HCT116 (cell line): ENCODE results near the gene LAMC3. TPM values are rescaled to one million over a fixed set of nuclear protein-coding genes. Genes with fewer than 3 reads are reported as not detected.

Source experiments
- ATAC-seq: fragments of 200-7000 bp; cut with Tn5 transposase; 2 replicates; pipeline ENCODE4 v1.9.1; 2020; ENCODE audit warnings: mild to moderate bottlenecking, moderate library complexity
- BruUV-seq: library from RNA; stranded (reverse); fragments of 400-500 nt; replicated peaks from 2 replicates; lab custom pipeline; 2021; lab: Mats Ljungman, UMichigan
- CTCF ChIA-PET: fragments of 300-600 bp; sonication (Branson Sonifier 250); formaldehyde crosslinking; loops from one replicate; lab custom pipeline; 2021; ENCODE audit warnings: antibody characterized with exemption; lab: Charles Lee
- POLR2A ChIA-PET: fragments of 300-600, 350-600 bp; sonication (Branson Sonifier 250); formaldehyde crosslinking; loops from one replicate; lab custom pipeline; 2021; ENCODE audit warnings: antibody characterized with exemption; lab: Charles Lee
- RAD21 ChIA-PET, 2 experiments: fragments of 300-600 bp; sonication (Branson Sonifier 250); formaldehyde crosslinking; loops; one replicate each; lab custom pipeline; 2023; ENCODE audit warnings: low total read pairs in 2 of 2; ENCODE audit not compliant: uncharacterized antibody in 2 of 2, unreplicated experiment in 2 of 2, low non-redundant PET in 1 of 2; lab: Charles Lee
- DNase-seq: peaks from one replicate; pipeline ENCODE4 v3.0.0-alpha.2; 2010; ENCODE audit warnings: low read depth, low spot score
- H2AFZ ChIP-seq: fragments of 200-600 bp; shearing (Covaris generic), sonication (generic); 2 replicates; pipeline ENCODE4 v1.6.1; 2017; ENCODE audit warnings: low read depth, mixed run types, mixed read lengths, antibody characterized with exemption, low read length; ENCODE audit not compliant: poor library complexity, severe bottlenecking
- H3K27ac ChIP-seq: 2 replicates; pipeline ENCODE4 v1.5.1; 2012; ENCODE audit warnings: low read depth, low read length
- H3K27me3 ChIP-seq: fragments of 200-600 bp; sonication (generic); 2 replicates; pipeline ENCODE4 v1.6.1; 2016; ENCODE audit warnings: mixed run types, low read length, mixed read lengths; ENCODE audit not compliant: insufficient read depth
- H3K36me3 ChIP-seq, 2 experiments: fragments of 200-500 bp in 1 of 2; fragments of 200-600 bp in 1 of 2; sonication (Bioruptor generic) in 1 of 2; sonication (generic) in 1 of 2; 2 replicates each; pipeline versions ENCODE4 v1.5.1 to v1.6.1; 2014 to 2016; ENCODE audit warnings: low read length in 2 of 2, inconsistent platforms in 1 of 2, mixed read lengths in 1 of 2, mixed run types in 1 of 2; ENCODE audit not compliant: insufficient read depth in 2 of 2, control insufficient read depth in 1 of 2
- H3K4me1 ChIP-seq, 2 experiments: fragments of 200-600 bp in 1 of 2; sonication (generic) in 1 of 2; 2 replicates each; pipeline versions ENCODE4 v1.5.1 to v1.6.1; 2012 to 2017; ENCODE audit warnings: low read length in 2 of 2, inconsistent platforms in 1 of 2, mild to moderate bottlenecking in 1 of 2, mixed read lengths in 1 of 2, mixed run types in 1 of 2, moderate library complexity in 1 of 2; ENCODE audit not compliant: insufficient read depth in 2 of 2, control insufficient read depth in 1 of 2
- H3K4me2 ChIP-seq: fragments of 200-600 bp; sonication (generic); 2 replicates; pipeline ENCODE4 v1.6.1; 2017; ENCODE audit warnings: mixed run types, low read length, mixed read lengths
- H3K4me3 ChIP-seq, 2 experiments: fragments of 200-600 bp in 1 of 2; sonication (generic) in 1 of 2; replicated peaks in 1 of 2; 2 replicates each; pipeline ENCODE4 v1.5.1; 2011 to 2016; ENCODE audit warnings: low read length in 2 of 2, control low read depth in 1 of 2, low read depth in 1 of 2, mild to moderate bottlenecking in 1 of 2, mixed read lengths in 1 of 2, mixed run types in 1 of 2
- H3K79me2 ChIP-seq: fragments of 200-600 bp; sonication (generic); 2 replicates; pipeline ENCODE4 v1.6.1; 2017; ENCODE audit warnings: mild to moderate bottlenecking, mixed run types, low read length, moderate library complexity, mixed read lengths; ENCODE audit not compliant: insufficient read depth
- H3K9ac ChIP-seq: fragments of 200-600 bp; sonication (generic); 2 replicates; pipeline ENCODE4 v1.6.1; 2016; ENCODE audit warnings: low read length, mixed read lengths
- H3K9me2 ChIP-seq: fragments of 200-600 bp; sonication (generic), shearing (Covaris generic); 2 replicates; pipeline ENCODE4 v1.6.1; 2017; ENCODE audit warnings: mixed run types, mild to moderate bottlenecking, moderate library complexity; ENCODE audit not compliant: insufficient read depth
- H3K9me3 ChIP-seq, 2 experiments: fragments of 200-500 bp in 1 of 2; fragments of 200-600 bp in 1 of 2; sonication (Bioruptor generic) in 1 of 2; sonication (generic) in 1 of 2; 2 replicates each; pipeline ENCODE4 v1.6.1; 2014 to 2017; ENCODE audit warnings: low read length in 2 of 2, mixed read lengths in 2 of 2, inconsistent platforms in 1 of 2, low read depth in 1 of 2, mild to moderate bottlenecking in 1 of 2, mixed run types in 1 of 2, moderate library complexity in 1 of 2; ENCODE audit not compliant: control insufficient read depth in 1 of 2, insufficient read depth in 1 of 2
- H4K20me1 ChIP-seq: fragments of 200-600 bp; sonication (generic), shearing (Covaris generic); 2 replicates; pipeline ENCODE4 v1.6.1; 2017; ENCODE audit warnings: mixed run types, mild to moderate bottlenecking, moderate library complexity; ENCODE audit not compliant: insufficient read depth
- ATF3 ChIP-seq: IDR thresholded peaks from 2 replicates; pipeline ENCODE4 v1.6.1; 2012
- CBX3 ChIP-seq: IDR thresholded peaks from 2 replicates; pipeline ENCODE4 v1.6.1; 2012; ENCODE audit warnings: low read depth
- CEBPB ChIP-seq: IDR thresholded peaks from 2 replicates; pipeline ENCODE4 v1.6.1; 2012; ENCODE audit warnings: low read depth
- CTCF ChIP-seq, 3 experiments: fragments of 200-600 bp in 1 of 3; sonication (generic) in 1 of 3; IDR thresholded peaks in 2 of 3; conservative IDR thresholded peaks in 1 of 3; 2 replicates each; pipeline ENCODE4 v1.5.1; 2012 to 2017; ENCODE audit warnings: low read depth in 2 of 3, low read length in 2 of 3, antibody characterized with exemption in 1 of 3, borderline replicate concordance in 1 of 3, control low read depth in 1 of 3, mild to moderate bottlenecking in 1 of 3, mixed read lengths in 1 of 3, mixed run types in 1 of 3, moderate library complexity in 1 of 3; ENCODE audit not compliant: insufficient read depth in 1 of 3
- EGR1 ChIP-seq: IDR thresholded peaks from 2 replicates; pipeline ENCODE4 v1.6.1; 2012; ENCODE audit warnings: low read depth
- ELF1 ChIP-seq: IDR thresholded peaks from 2 replicates; pipeline ENCODE4 v1.6.1; 2012; ENCODE audit warnings: low read depth, borderline replicate concordance
- EZH2 ChIP-seq: fragments of 200-600 bp; sonication (generic); IDR thresholded peaks from 2 replicates; pipeline ENCODE4 v1.6.1; 2017; ENCODE audit warnings: antibody characterized with exemption, mixed run types
- EZH2phosphoT487 ChIP-seq: fragments of 200-600 bp; IDR thresholded peaks from 2 replicates; pipeline ENCODE4 v1.6.1; 2018; ENCODE audit warnings: antibody characterized with exemption, borderline replicate concordance
- FOSL1 ChIP-seq: IDR thresholded peaks from 2 replicates; pipeline ENCODE4 v1.6.1; 2012; ENCODE audit warnings: low read depth
- JUND ChIP-seq: IDR thresholded peaks from 2 replicates; pipeline ENCODE4 v1.6.1; 2012
- MAX ChIP-seq: IDR thresholded peaks from 2 replicates; pipeline ENCODE4 v1.6.1; 2012
- POLR2A ChIP-seq: IDR thresholded peaks from 2 replicates; pipeline ENCODE4 v1.7.0; 2011; ENCODE audit warnings: borderline replicate concordance; ENCODE audit not compliant: insufficient read depth, insufficient read length; ENCODE audit errors: extremely low read depth
- POLR2AphosphoS5 ChIP-seq: IDR thresholded peaks from 2 replicates; pipeline ENCODE4 v1.6.1; 2011; ENCODE audit warnings: mild to moderate bottlenecking, low read depth, low read length, moderate library complexity
- RAD21 ChIP-seq: IDR thresholded peaks from 2 replicates; pipeline ENCODE4 v1.6.1; 2012; ENCODE audit warnings: low read depth, mild to moderate bottlenecking
- SIN3A ChIP-seq: IDR thresholded peaks from 2 replicates; pipeline ENCODE4 v1.6.1; 2012; ENCODE audit warnings: low read depth
- SP1 ChIP-seq: IDR thresholded peaks from 2 replicates; pipeline ENCODE4 v1.6.1; 2012; ENCODE audit warnings: low read depth
- SRF ChIP-seq: IDR thresholded peaks from 2 replicates; pipeline ENCODE4 v1.6.1; 2012; ENCODE audit warnings: low read depth
- TCF7L2 ChIP-seq: IDR thresholded peaks from 2 replicates; pipeline ENCODE4 v1.7.0; 2011; ENCODE audit warnings: borderline replicate concordance, inconsistent platforms; ENCODE audit not compliant: insufficient read depth, insufficient read length; ENCODE audit errors: extremely low read depth
- ZNF274 ChIP-seq: fragments of 200-500 bp; sonication (Bioruptor generic); IDR thresholded peaks from 2 replicates; pipeline ENCODE4 v1.6.1; 2014; ENCODE audit warnings: mild to moderate bottlenecking, low read depth, low read length, inconsistent platforms
- intact Hi-C: fragments of 100-400 bp; cut with micrococcal nuclease; formaldehyde crosslinking; loops from 2 replicates; pipeline ENCODE4 v1.10.0; 2022
- total RNA-seq: library from RNA; stranded (reverse); gene quantifications from one replicate; pipeline ENCODE4 v1.2.1, GENCODE V29; 2021; ENCODE audit not compliant: unreplicated experiment

Gene LAMC3
- total RNA-seq, 1 experiment from 2014 or later: 7.7 TPM

- H3K9ac ChIP-seq: no peak overlapping the region
- H3K9me3 ChIP-seq: no peaks in the 10 kb centered on the region
- ChIA-PET CTCF (no interaction called here), RAD21 (no interaction called here), POLR2A (no interaction called here)
- no peaks in the 10 kb centered on the region for H4K20me1 ChIP-seq
- H3K27me3 ChIP-seq: no peaks in the 10 kb centered on the region
- H3K4me3 ChIP-seq: no peak overlapping the region
- DNase-seq (no peak), ATAC-seq (no peak)
- no peaks in the 10 kb centered on the region for H3K79me2 ChIP-seq
- no peak for TF ChIP-seq RAD21
- TF ChIP-seq ELF1: no peak
- TF ChIP-seq MAX: no peak
- no peak for TF ChIP-seq TCF7L2
- TF ChIP-seq EGR1: no peak
- no peak for TF ChIP-seq EZH2phosphoT487
- TF ChIP-seq CEBPB: no peak
- TF ChIP-seq EZH2: no peak
- no peak for TF ChIP-seq SP1
- no peak for TF ChIP-seq SRF
- TF ChIP-seq JUND: no peak
- TF ChIP-seq POLR2A: no peak
- no peak for TF ChIP-seq FOSL1
- TF ChIP-seq ATF3: no peak
- H2AFZ ChIP-seq: no peak overlapping the region
- no peaks in the 10 kb centered on the region for H3K9me2 ChIP-seq
- intact Hi-C loops: no loop called here
- BruUV-seq: no TSS peak
- 0 out of 4 replicates have a peak, but pooled peaks cover 0 to 1% of the 10 kb centered on the region in 2 experiments for H3K4me1 ChIP-seq
- no peak overlapping the region for H3K4me2 ChIP-seq
- no peaks in the 10 kb centered on the region for H3K36me3 ChIP-seq
- no peak overlapping the region for H3K27ac ChIP-seq
These were observed 19.6 kb upstream of the LAMC3 start for GRCh38 chr9:130989391-130989790.

GRCh38 chr9:130989891-130990290, 19.1 kb upstream of the LAMC3 start:
- Histone ChIP-seq H3K4me1 (peaks cover 0 to 4% of the 10 kb centered on the region in 2 experiments; a peak in 2 of 4 replicates), H4K20me1 (no peaks in the 10 kb centered on the region), H3K79me2 (no peaks in the 10 kb centered on the region), H3K4me3 (no peak overlapping the region), H3K4me2 (no peak overlapping the region), H3K27ac (no peak overlapping the region), H3K36me3 (no peaks in the 10 kb centered on the region), H3K9me2 (no peaks in the 10 kb centered on the region), H3K27me3 (no peaks in the 10 kb centered on the region), H3K9me3 (no peaks in the 10 kb centered on the region), H3K9ac (no peak overlapping the region), H2AFZ (no peak overlapping the region)
- RAD21 ChIA-PET: no interaction called here
- ATAC-seq (no peak), DNase-seq (no peak)
- POLR2A ChIA-PET: no interaction called here
- intact Hi-C loops: no loop called here
- CTCF ChIA-PET: no interaction called here
- no TSS peak for BruUV-seq
- TF ChIP-seq ZNF274 (no peak), SRF (no peak), SIN3A (no peak), EZH2 (no peak), POLR2A (no peak), CTCF (IDR thresholded peaks at IDR 0.05 in 2 of 3, conservative IDR thresholded peaks at IDR 0.05 in 1 of 3; ENCODE audit: borderline replicate concordance in 1 of 3, insufficient read depth in 1 of 3, low read depth in 2 of 3, low read length in 2 of 3) (no peak), CBX3 (no peak), EZH2phosphoT487 (no peak), RAD21 (no peak), MAX (no peak), POLR2AphosphoS5 (no peak), TCF7L2 (no peak), ATF3 (no peak), JUND (no peak)
